Natural killer cell (primary cell): ENCODE results near the gene SNAP29. TPM values are rescaled to one million over a fixed set of nuclear protein-coding genes. Genes with fewer than 3 reads are reported as not detected.

Source experiments
- ATAC-seq, 3 donors: fragments of 150-1000 bp in 2 of 3; fragments of 200-7000 bp in 1 of 3; cut with Tn5 transposase; 1 replicate in 1 of 3; 2 replicates in 2 of 3; pipeline ENCODE4 v1.10.0; 2021; ENCODE audit warnings: mild to moderate bottlenecking in 2 of 3, moderate library complexity in 2 of 3
- DNase-seq, 2 donors: peaks; one replicate each; pipeline versions ENCODE4 v3.0.0 to v3.0.0-alpha.2; 2013 to 2021; ENCODE audit warnings: mixed read lengths in 1 of 2
- H3K27ac ChIP-seq: one replicate; pipeline ENCODE4 v1.5.1; 2013; ENCODE audit warnings: mild to moderate bottlenecking, low read length
- H3K27me3 ChIP-seq: one replicate; pipeline ENCODE4 v1.6.1; 2013; ENCODE audit warnings: low read length; ENCODE audit not compliant: control insufficient read depth, insufficient read depth
- H3K36me3 ChIP-seq: one replicate; pipeline ENCODE4 v1.6.1; 2013; ENCODE audit warnings: low read length; ENCODE audit not compliant: control insufficient read depth, insufficient read depth
- H3K4me1 ChIP-seq: one replicate; pipeline ENCODE4 v1.6.1; 2013; ENCODE audit warnings: low read length; ENCODE audit not compliant: control insufficient read depth, insufficient read depth
- H3K4me3 ChIP-seq: one replicate; pipeline ENCODE4 v1.5.1; 2013; ENCODE audit warnings: low read length
- H3K9me3 ChIP-seq: one replicate; pipeline ENCODE4 v1.6.1; 2013; ENCODE audit warnings: low read length; ENCODE audit not compliant: control insufficient read depth, insufficient read depth
- H3K27ac Mint-ChIP-seq, 2 donors: one replicate each; pipeline ENCODE4 v1.8.0; 2022; ENCODE audit warnings: mild to moderate bottlenecking in 2 of 2, mixed read lengths in 2 of 2, moderate library complexity in 1 of 2
- H3K27me3 Mint-ChIP-seq, 2 donors: one replicate each; pipeline ENCODE4 v1.8.0; 2022; ENCODE audit warnings: low read depth in 2 of 2, mixed read lengths in 2 of 2
- H3K36me3 Mint-ChIP-seq: one replicate; pipeline ENCODE4 v1.8.0; 2022; ENCODE audit warnings: mixed read lengths
- H3K4me1 Mint-ChIP-seq, 2 donors: one replicate each; pipeline ENCODE4 v1.8.0; 2022; ENCODE audit warnings: mixed read lengths in 2 of 2
- H3K4me3 Mint-ChIP-seq: one replicate; pipeline ENCODE4 v1.8.0; 2022; ENCODE audit warnings: mild to moderate bottlenecking, moderate library complexity, mixed read lengths
- H3K9me3 Mint-ChIP-seq, 2 donors: one replicate each; pipeline ENCODE4 v1.8.0; 2022; ENCODE audit warnings: mixed read lengths in 2 of 2
- WGBS: methylation state at CpG from one replicate; pipeline ENCODE4 v1.1.7; 2013; ENCODE audit warnings: missing lambda C conversion rate; ENCODE audit not compliant: insufficient coverage; 5-methylcytosine and 5-hydroxymethylcytosine counted together
- intact Hi-C: fragments of 100-400 bp; cut with micrococcal nuclease; formaldehyde crosslinking; loops from one replicate; pipeline ENCODE4 v1.14.2; 2022
- total RNA-seq, 4 donors: library from RNA; stranded (reverse); fragments of 120-200 nt in 1 of 4; gene quantifications; one replicate each; pipeline versions ENCODE4 v1.2.3 to v1.2.4, GENCODE V29; 2013 to 2022
- TF ChIP-seq, protein P1 (sequence below): fragments of 200-600 bp; IDR thresholded peaks from one replicate; pipeline ENCODE4 v1.8.0; 2022; ENCODE audit warnings: antibody characterized with exemption

SNAP29 gene
- total RNA-seq, 3 donors from 2014 or later (not counting 1 experiment from before 2014, with no cell fraction given), result 35.1 to 40.3 (median 36.8) TPM

DNA sequence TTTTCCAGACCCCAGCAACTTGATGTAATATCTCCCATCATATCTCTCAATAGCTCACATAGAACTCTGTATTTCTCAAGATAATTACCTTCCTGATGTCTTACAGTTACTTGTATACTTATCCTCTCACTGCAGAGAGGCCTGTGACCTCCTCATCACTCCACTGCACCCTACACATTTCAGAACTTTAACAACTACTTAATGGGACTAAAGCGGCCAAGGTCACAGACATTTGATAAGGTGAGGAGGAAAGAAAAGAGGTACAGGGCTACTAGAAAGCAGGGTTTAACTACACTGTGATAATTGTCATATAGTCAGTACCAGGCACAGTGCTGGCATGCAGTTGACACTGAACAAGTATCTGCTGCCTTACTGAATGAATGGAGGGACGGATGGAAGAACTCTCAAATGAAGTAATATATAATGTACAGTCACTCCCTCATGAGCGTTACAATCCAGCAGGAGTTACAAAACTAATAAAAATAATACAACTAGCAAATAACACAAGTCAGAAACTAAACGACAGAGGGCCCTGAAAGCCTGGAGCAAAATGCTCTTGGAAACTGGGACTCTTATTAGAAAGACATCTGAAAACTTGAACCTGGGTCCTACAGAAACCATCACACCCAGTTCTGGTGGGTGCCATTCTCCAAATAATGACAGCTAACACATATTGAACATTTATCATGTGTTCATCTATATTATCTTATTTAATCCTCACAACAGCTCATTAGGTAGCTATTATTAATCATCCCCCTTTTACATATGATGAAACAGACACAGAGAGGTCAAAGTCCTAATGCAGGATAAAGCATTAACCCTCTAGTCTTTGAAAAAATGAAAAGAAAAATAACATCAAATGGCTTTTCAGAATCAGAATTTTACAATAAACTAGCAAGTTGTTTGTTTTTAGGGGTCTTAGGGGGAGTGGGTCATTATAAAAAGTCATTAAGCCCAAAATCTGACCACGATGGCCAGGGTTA, 14.5 kb upstream of the SNAP29 start:
- Mint-ChIP-seq H3K4me1 (peaks cover 48 to 51% of the 10 kb centered on the region in 2 donors), H3K9me3 (no peaks in the 10 kb centered on the region), H3K36me3 (no peaks in the 10 kb centered on the region), H3K27ac (peak overlapping the region; percentile 3), H3K4me3 (no peak overlapping the region), H3K27me3 (no peaks in the 10 kb centered on the region)
- DNase-seq, result no peak
- no peak overlapping the region for H3K4me3 ChIP-seq
- WGBS, result 98% methylated on average over 5 of the region's 5 CpGs
- H3K27me3 ChIP-seq, result no peaks in the 10 kb centered on the region
- H3K4me1 ChIP-seq, result peaks cover 16% of the 10 kb centered on the region
- TF ChIP-seq, protein P1, sequence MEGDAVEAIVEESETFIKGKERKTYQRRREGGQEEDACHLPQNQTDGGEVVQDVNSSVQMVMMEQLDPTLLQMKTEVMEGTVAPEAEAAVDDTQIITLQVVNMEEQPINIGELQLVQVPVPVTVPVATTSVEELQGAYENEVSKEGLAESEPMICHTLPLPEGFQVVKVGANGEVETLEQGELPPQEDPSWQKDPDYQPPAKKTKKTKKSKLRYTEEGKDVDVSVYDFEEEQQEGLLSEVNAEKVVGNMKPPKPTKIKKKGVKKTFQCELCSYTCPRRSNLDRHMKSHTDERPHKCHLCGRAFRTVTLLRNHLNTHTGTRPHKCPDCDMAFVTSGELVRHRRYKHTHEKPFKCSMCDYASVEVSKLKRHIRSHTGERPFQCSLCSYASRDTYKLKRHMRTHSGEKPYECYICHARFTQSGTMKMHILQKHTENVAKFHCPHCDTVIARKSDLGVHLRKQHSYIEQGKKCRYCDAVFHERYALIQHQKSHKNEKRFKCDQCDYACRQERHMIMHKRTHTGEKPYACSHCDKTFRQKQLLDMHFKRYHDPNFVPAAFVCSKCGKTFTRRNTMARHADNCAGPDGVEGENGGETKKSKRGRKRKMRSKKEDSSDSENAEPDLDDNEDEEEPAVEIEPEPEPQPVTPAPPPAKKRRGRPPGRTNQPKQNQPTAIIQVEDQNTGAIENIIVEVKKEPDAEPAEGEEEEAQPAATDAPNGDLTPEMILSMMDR, result no peak
- ATAC-seq, result no peak
- H3K36me3 ChIP-seq, result no peaks in the 10 kb centered on the region
- H3K9me3 ChIP-seq, result no peaks in the 10 kb centered on the region
- no peak overlapping the region for H3K27ac ChIP-seq
- intact Hi-C loops, result no loop called here

DNA sequence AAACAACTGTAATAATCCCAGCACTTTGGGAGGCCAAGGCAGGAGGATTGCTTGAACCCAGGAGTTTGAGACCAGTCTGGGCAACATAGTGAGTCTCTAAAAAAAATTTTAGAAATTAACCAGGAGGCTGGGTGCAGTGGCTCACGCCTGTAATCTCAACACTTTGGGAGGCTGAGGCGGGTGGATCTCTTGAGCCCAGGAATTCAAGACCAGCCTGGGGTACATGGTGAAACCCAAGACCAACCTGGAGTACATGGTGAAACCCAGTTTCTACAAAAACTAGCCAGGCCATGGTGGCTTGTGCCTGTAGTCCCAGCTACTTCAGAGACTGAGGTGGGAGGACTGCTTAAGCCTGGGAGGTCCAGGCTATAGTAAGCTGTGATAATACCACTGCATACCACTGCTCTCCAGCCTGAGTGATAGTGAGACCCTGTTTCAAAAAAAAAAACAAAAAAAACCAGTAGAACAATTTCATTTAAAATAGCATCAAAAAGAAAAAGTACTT, 11.4 kb upstream of the SNAP29 start:
- TF ChIP-seq, protein P1, result no peak
- ATAC-seq (no peak), DNase-seq (no peak)
- no peaks in the 10 kb centered on the region for H3K9me3 Mint-ChIP-seq
- intact Hi-C loops, result no loop called here
- no peaks in the 10 kb centered on the region for H3K9me3 ChIP-seq
- H3K27me3 ChIP-seq, result no peaks in the 10 kb centered on the region
- H3K27me3 Mint-ChIP-seq, result no peaks in the 10 kb centered on the region
- no peaks in the 10 kb centered on the region for H3K36me3 Mint-ChIP-seq
- H3K4me3 Mint-ChIP-seq, result no peak overlapping the region
- H3K36me3 ChIP-seq, result no peaks in the 10 kb centered on the region
- peaks cover 32 to 40% of the 10 kb centered on the region in 2 donors for H3K4me1 Mint-ChIP-seq
- no peaks in the 10 kb centered on the region for H3K4me1 ChIP-seq
- H3K27ac Mint-ChIP-seq, result no peak overlapping the region
- no peak overlapping the region for H3K27ac ChIP-seq
- H3K4me3 ChIP-seq, result no peak overlapping the region
- 88% methylated on average over 2 of the region's 2 CpGs for WGBS

DNA sequence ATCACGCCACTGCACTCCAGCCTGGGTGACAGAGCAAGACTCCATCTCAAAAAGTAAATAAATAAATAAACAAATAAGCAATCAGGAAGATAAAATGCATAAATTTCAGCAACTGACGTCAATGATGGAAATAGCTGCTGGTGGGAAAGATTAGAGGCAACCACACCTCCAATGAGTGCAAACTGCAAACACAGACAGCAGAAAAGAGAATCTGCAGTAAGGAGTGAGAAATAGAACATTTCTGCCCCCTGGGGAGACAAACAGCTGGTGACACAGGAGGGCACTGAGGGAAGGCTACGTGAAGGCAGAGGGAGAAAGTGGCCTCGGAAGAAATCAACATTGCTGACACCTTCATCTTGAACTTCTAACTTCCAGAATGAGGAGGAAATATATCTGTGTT, 6.7 kb upstream of the SNAP29 start:
- Histone ChIP-seq H3K9me3 (no peaks in the 10 kb centered on the region), H3K27me3 (no peaks in the 10 kb centered on the region), H3K36me3 (no peaks in the 10 kb centered on the region), H3K27ac (no peak overlapping the region), H3K4me1 (peaks cover 9% of the 10 kb centered on the region), H3K4me3 (no peak overlapping the region)
- Mint-ChIP-seq H3K36me3 (no peaks in the 10 kb centered on the region), H3K4me1 (peaks cover 46 to 57% of the 10 kb centered on the region in 2 donors), H3K27me3 (no peaks in the 10 kb centered on the region), H3K27ac (peak overlapping the region in 1 of 2 donors; percentile 23), H3K4me3 (no peak overlapping the region), H3K9me3 (no peaks in the 10 kb centered on the region)
- 31% methylated on average over 2 of the region's 4 CpGs for WGBS
- TF ChIP-seq, protein P1, result no peak
- intact Hi-C loops, result no loop called here
- ATAC-seq (no peak), DNase-seq (no peak)
